H1 (cell line): ENCODE data around the gene NLRP1. TPM values are rescaled to one million over a fixed set of nuclear protein-coding genes. Genes with fewer than 3 reads are reported as not detected.

Experiments
- CTCF ChIA-PET: fragments of 300-600 bp; sonication (Branson Sonifier 250); formaldehyde crosslinking; loops from one replicate; lab custom pipeline; 2021; ENCODE audit not compliant: partially characterized antibody; lab: Charles Lee
- POLR2A ChIA-PET: fragments of 300-600 bp; sonication (Branson Sonifier 250); formaldehyde crosslinking; loops from one replicate; lab custom pipeline; 2021; ENCODE audit warnings: inconsistent platforms; ENCODE audit not compliant: partially characterized antibody; lab: Charles Lee
- DNase-seq, 2 experiments: peaks; one replicate each; pipeline versions ENCODE4 v3.0.0 to v3.0.0-alpha.2; 2010 to 2022; ENCODE audit warnings: low spot score in 2 of 2, low read depth in 1 of 2, mixed read lengths in 1 of 2
- FAIRE-seq: peaks from 2 replicates; lab custom pipeline; 2011; peaks lifted over from hg19 to GRCh38; lab: Jason Lieb, UNC
- H2AFZ ChIP-seq: 2 replicates; pipeline ENCODE4 v1.8.1; 2012; ENCODE audit warnings: low read length, inconsistent platforms
- H2AK5ac ChIP-seq: 2 replicates; pipeline ENCODE4 v1.6.1; 2013; ENCODE audit warnings: low read depth, low read length
- H2BK120ac ChIP-seq: replicated peaks from 2 replicates; pipeline ENCODE3; 2013; ENCODE audit warnings: low read depth, low read length, inconsistent platforms
- H2BK12ac ChIP-seq: 2 replicates; pipeline ENCODE4 v1.6.1; 2013; ENCODE audit warnings: low read depth, low read length
- H2BK15ac ChIP-seq: 2 replicates; pipeline ENCODE4 v1.6.1; 2013; ENCODE audit warnings: low read length
- H2BK20ac ChIP-seq: 2 replicates; pipeline ENCODE4 v1.6.1; 2013; ENCODE audit warnings: low read length
- H2BK5ac ChIP-seq: 2 replicates; pipeline ENCODE4 v1.6.1; 2013; ENCODE audit warnings: low read depth, low read length
- H3K14ac ChIP-seq: 2 replicates; pipeline ENCODE4 v1.6.1; 2013; ENCODE audit warnings: inconsistent platforms; ENCODE audit not compliant: insufficient read length
- H3K18ac ChIP-seq: 2 replicates; pipeline ENCODE4 v1.6.1; 2013; ENCODE audit warnings: low read length; ENCODE audit errors: extremely low read depth
- H3K23ac ChIP-seq: 2 replicates; pipeline ENCODE4 v1.6.1; 2013; ENCODE audit warnings: inconsistent platforms; ENCODE audit not compliant: insufficient read length
- H3K23me2 ChIP-seq: 2 replicates; pipeline ENCODE4 v1.6.1; 2013; ENCODE audit warnings: low read depth, low read length
- H3K27ac ChIP-seq: 2 replicates; pipeline ENCODE4 v1.6.1; 2011; ENCODE audit warnings: low read depth, low read length, inconsistent platforms
- H3K27me3 ChIP-seq, 4 experiments: replicated peaks in 1 of 4; 1 replicate in 1 of 4; 2 replicates in 3 of 4; pipeline versions ENCODE4 v1.6.1 to v1.8.1; 2011 to 2013; ENCODE audit warnings: low read length in 3 of 4, mild to moderate bottlenecking in 3 of 4, inconsistent platforms in 2 of 4, mixed read lengths in 2 of 4, moderate library complexity in 1 of 4; ENCODE audit not compliant: control insufficient read depth in 3 of 4, insufficient read depth in 3 of 4; ENCODE audit errors: extremely low read depth in 1 of 4
- H3K36me3 ChIP-seq, 4 experiments: 2 replicates each; pipeline versions ENCODE4 v1.6.1 to v1.8.1; 2011 to 2013; ENCODE audit warnings: mild to moderate bottlenecking in 4 of 4, low read length in 3 of 4, moderate library complexity in 2 of 4, control low read depth in 1 of 4, inconsistent platforms in 1 of 4; ENCODE audit not compliant: insufficient read depth in 4 of 4, control insufficient read depth in 2 of 4
- H3K4ac ChIP-seq: replicated peaks from 2 replicates; pipeline ENCODE3; 2013; ENCODE audit warnings: low read length, low read depth, mixed read lengths, inconsistent platforms; ENCODE audit not compliant: insufficient read length
- H3K4me1 ChIP-seq, 4 experiments: replicated peaks in 1 of 4; 1 replicate in 1 of 4; 2 replicates in 3 of 4; pipeline versions ENCODE4 v1.6.1 to v1.8.1; 2011 to 2013; ENCODE audit warnings: low read length in 3 of 4, inconsistent platforms in 2 of 4, mixed read lengths in 1 of 4; ENCODE audit not compliant: insufficient read depth in 4 of 4, control insufficient read depth in 3 of 4
- H3K4me2 ChIP-seq, 2 experiments: 2 replicates each; pipeline versions ENCODE4 v1.6.1 to v1.8.1; 2011 to 2013; ENCODE audit warnings: low read depth in 2 of 2, low read length in 2 of 2, control low read depth in 1 of 2, inconsistent platforms in 1 of 2, mild to moderate bottlenecking in 1 of 2; ENCODE audit not compliant: insufficient read depth in 1 of 2
- H3K4me3 ChIP-seq, 4 experiments: fragments of 200-600, 300-600 bp in 1 of 4; sonication (generic), shearing (Covaris generic), sonication (Bioruptor Twin) in 1 of 4; 2 replicates each; pipeline versions ENCODE4 v1.5.1 to v1.8.1; 2011 to 2016; ENCODE audit warnings: low read length in 4 of 4, low read depth in 3 of 4, control low read depth in 2 of 4, inconsistent platforms in 2 of 4, mild to moderate bottlenecking in 2 of 4, mixed read lengths in 1 of 4, moderate library complexity in 1 of 4; ENCODE audit not compliant: insufficient read depth in 2 of 4; ENCODE audit errors: extremely low read depth in 1 of 4
- H3K56ac ChIP-seq: replicated peaks from 2 replicates; pipeline ENCODE3; 2013; ENCODE audit warnings: low read depth, mild to moderate bottlenecking, mixed read lengths, low read length, inconsistent platforms; ENCODE audit not compliant: insufficient read length
- H3K79me1 ChIP-seq: 2 replicates; pipeline ENCODE4 v1.6.1; 2013; ENCODE audit warnings: low read depth, low read length, control low read depth
- H3K79me2 ChIP-seq, 2 experiments: 2 replicates each; pipeline versions ENCODE4 v1.6.1 to v1.8.1; 2012 to 2013; ENCODE audit warnings: low read length in 2 of 2, mild to moderate bottlenecking in 2 of 2, inconsistent platforms in 1 of 2; ENCODE audit not compliant: insufficient read depth in 2 of 2, control insufficient read depth in 1 of 2
- H3K9ac ChIP-seq, 4 experiments: replicated peaks in 1 of 4; 1 replicate in 1 of 4; 2 replicates in 3 of 4; pipeline versions ENCODE4 v1.6.1 to v1.8.1; 2011 to 2013; ENCODE audit warnings: low read depth in 3 of 4, low read length in 3 of 4, control low read depth in 2 of 4, mild to moderate bottlenecking in 2 of 4, moderate library complexity in 2 of 4, inconsistent platforms in 1 of 4; ENCODE audit errors: extremely low read depth in 1 of 4
- H3K9me3 ChIP-seq, 2 experiments: 2 replicates each; pipeline versions ENCODE4 v1.6.1 to v1.8.1; 2012 to 2013; ENCODE audit warnings: mild to moderate bottlenecking in 2 of 2, moderate library complexity in 2 of 2, control low read depth in 1 of 2, inconsistent platforms in 1 of 2, low read depth in 1 of 2, low read length in 1 of 2, mixed read lengths in 1 of 2; ENCODE audit not compliant: insufficient read depth in 2 of 2
- H4K20me1 ChIP-seq, 2 experiments: replicated peaks in 1 of 2; 2 replicates each; pipeline versions ENCODE3 to v1.8.1; 2011 to 2013; ENCODE audit warnings: inconsistent platforms in 2 of 2, low read length in 2 of 2, mild to moderate bottlenecking in 1 of 2; ENCODE audit not compliant: insufficient read depth in 2 of 2, control insufficient read depth in 1 of 2
- H4K5ac ChIP-seq: 2 replicates; pipeline ENCODE4 v1.6.1; 2013; ENCODE audit warnings: low read length, low read depth, mixed read lengths, inconsistent platforms; ENCODE audit not compliant: insufficient read length
- H4K8ac ChIP-seq: 2 replicates; pipeline ENCODE4 v1.8.0; 2013; ENCODE audit warnings: mild to moderate bottlenecking, moderate library complexity, low read length, inconsistent platforms; ENCODE audit not compliant: insufficient read depth; ENCODE audit errors: extremely low read depth
- H4K91ac ChIP-seq: replicated peaks from 2 replicates; pipeline ENCODE3; 2013; ENCODE audit warnings: low read length, mixed read lengths, inconsistent platforms; ENCODE audit not compliant: insufficient read length
- BCL11A ChIP-seq, 2 experiments: IDR thresholded peaks; one replicate each; pipeline ENCODE4 v1.6.1; 2011; ENCODE audit warnings: low read depth in 2 of 2, low read length in 2 of 2, mild to moderate bottlenecking in 2 of 2
- CBX5 ChIP-seq: fragments of 300-800, 300-1000 bp; sonication (generic); IDR thresholded peaks from 2 replicates; pipeline ENCODE4 v1.7.1; 2016; ENCODE audit warnings: antibody characterized with exemption, low read length, low read depth
- CREB1 ChIP-seq: IDR thresholded peaks from 2 replicates; pipeline ENCODE4 v1.6.1; 2012; ENCODE audit warnings: inconsistent platforms
- GABPA ChIP-seq: IDR thresholded peaks from 2 replicates; pipeline ENCODE4 v1.6.1; 2011; ENCODE audit warnings: mild to moderate bottlenecking, low read length, moderate library complexity, borderline replicate concordance; ENCODE audit not compliant: insufficient read depth
- JUND ChIP-seq: IDR thresholded peaks from 2 replicates; pipeline ENCODE4 v1.6.1; 2011; ENCODE audit warnings: mild to moderate bottlenecking, improper control_type of control experiment, low read length
- MAFK ChIP-seq: IDR thresholded peaks from 2 replicates; pipeline ENCODE4 v1.6.1; 2012; ENCODE audit warnings: low read depth, mild to moderate bottlenecking, improper control_type of control experiment, low read length
- POLR2AphosphoS5 ChIP-seq: IDR thresholded peaks from 2 replicates; pipeline ENCODE4 v1.6.1; 2011; ENCODE audit warnings: low read depth, low read length
- RBBP5 ChIP-seq: IDR thresholded peaks from 2 replicates; pipeline ENCODE4 v1.7.1; 2012; ENCODE audit warnings: low read depth, mild to moderate bottlenecking, inconsistent platforms, low read length, moderate library complexity, borderline replicate concordance
- RXRA ChIP-seq: IDR thresholded peaks from 2 replicates; pipeline ENCODE4 v1.6.1; 2011; ENCODE audit warnings: low read depth, mild to moderate bottlenecking, low read length, moderate library complexity; ENCODE audit not compliant: insufficient read depth
- TAF1 ChIP-seq: IDR thresholded peaks from 2 replicates; pipeline ENCODE4 v1.6.1; 2011; ENCODE audit warnings: mild to moderate bottlenecking, low read depth, low read length
- TBP ChIP-seq: IDR thresholded peaks from 2 replicates; pipeline ENCODE4 v1.6.1; 2011; ENCODE audit warnings: low read depth, low read length, improper control_type of control experiment
- TEAD4 ChIP-seq: IDR thresholded peaks from 2 replicates; pipeline ENCODE4 v1.6.1; 2012; ENCODE audit warnings: low read depth, low read length, inconsistent platforms, mixed read lengths
- USF2 ChIP-seq: IDR thresholded peaks from 2 replicates; pipeline ENCODE4 v1.6.1; 2011; ENCODE audit warnings: low read length, improper control_type of control experiment
- ZNF274 ChIP-seq: IDR thresholded peaks from 2 replicates; pipeline ENCODE4 v1.7.0; 2012; ENCODE audit warnings: low read length, borderline replicate concordance; ENCODE audit errors: extremely low read depth
- WGBS, 2 experiments: shearing (Covaris generic) in 1 of 2; methylation state at CpG; one replicate each; pipeline versions ENCODE4 v1.1.6 to v1.1.7; 2013 to 2015; ENCODE audit warnings: low lambda C conversion rate in 2 of 2, mixed read lengths in 2 of 2, inconsistent platforms in 1 of 2, low coverage in 1 of 2, missing lambda C conversion rate in 1 of 2; ENCODE audit not compliant: insufficient replicate concordance in 2 of 2, insufficient coverage in 1 of 2, insufficient read length in 1 of 2; ENCODE audit errors: extremely low coverage in 1 of 2, missing lambda C conversion rate in 1 of 2; 5-methylcytosine and 5-hydroxymethylcytosine counted together
- polyA plus RNA-seq, 7 experiments: library from polyadenylated mRNA; depleted of rRNA in 3 of 7; stranded (reverse) in 5 of 7; unstranded in 2 of 7; fragments of >200 nt in 5 of 7; fragments of 200-250 nt in 2 of 7; gene quantifications; 1 replicate in 5 of 7; 2 replicates in 1 of 7; 4 replicates in 1 of 7; pipeline versions ENCODE4 v1.2.1 to v1.2.3, GENCODE V29; 2011 to 2013; ENCODE audit warnings: missing spikeins in 2 of 7, mixed read lengths in 2 of 7
- total RNA-seq: library from RNA; stranded (reverse); fragmentation: NEBNext Ultra II Directional; extraction: Animal tissue kit (Norgen Biotek cat#: 25700); gene quantifications from 2 replicates; pipeline ENCODE4 v1.2.1, GENCODE V29; 2021

The NLRP1 gene
- total and polyA plus RNA-seq, 2 of the 8 experiments (the other 6 are each of a cell fraction or from before 2014, with no cell fraction given): 8.6 to 10.4 TPM

DNA sequence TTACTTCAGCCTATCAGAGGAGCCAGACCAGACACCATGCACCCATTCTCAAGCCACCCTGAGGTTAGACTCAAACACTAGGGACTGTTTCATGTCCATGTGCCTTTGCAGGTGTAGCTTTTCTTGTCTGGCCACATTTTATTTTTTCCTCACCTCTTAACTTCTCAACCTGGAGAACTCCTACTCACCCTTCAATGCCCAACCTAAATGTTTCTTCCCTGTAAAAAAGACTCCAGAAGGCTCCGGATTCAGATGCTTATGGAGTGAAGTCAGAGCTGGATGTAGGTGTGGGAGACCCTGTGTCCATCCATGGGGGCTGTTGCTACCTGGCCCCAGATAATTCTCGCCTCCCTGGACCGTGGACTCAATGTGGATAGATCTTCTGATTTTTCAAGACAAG lies 44.0 kb upstream of the NLRP1 start:
- no peak overlapping the region for H3K23ac ChIP-seq
- WGBS, 2 experiments: 88% methylated on average over 3 of the region's 3 CpGs; no CpG with 5 or more reads in 1 of the 2 experiments
- no peak overlapping the region for H3K56ac ChIP-seq
- no peak overlapping the region for H2BK15ac ChIP-seq
- H3K79me2 ChIP-seq: no peaks in the 10 kb centered on the region
- H2AK5ac ChIP-seq: no peak overlapping the region
- no peak overlapping the region for H3K27ac ChIP-seq
- no peaks in the 10 kb centered on the region for H3K23me2 ChIP-seq
- no peak overlapping the region for H4K8ac ChIP-seq
- FAIRE-seq (no peak), DNase-seq (no peak)
- no peak overlapping the region for H3K18ac ChIP-seq
- no peaks in the 10 kb centered on the region for H3K4me1 ChIP-seq
- no peak overlapping the region for H2BK5ac ChIP-seq
- no peaks in the 10 kb centered on the region for H3K79me1 ChIP-seq
- no peak overlapping the region for H3K4ac ChIP-seq
- H3K4me2 ChIP-seq: no peak overlapping the region
- H4K20me1 ChIP-seq: no peaks in the 10 kb centered on the region
- CTCF ChIA-PET: interaction anchor here (0.6 to 1.7 kb wide), 6 partner anchors 10 to 1311 kb away, joined by 3 to 7 read pairs (median 4); no protein-coding TSS in a partner anchor
- no peak overlapping the region for H2BK120ac ChIP-seq
- H2BK12ac ChIP-seq: no peak overlapping the region
- H3K9me3 ChIP-seq: no peaks in the 10 kb centered on the region
- no peak overlapping the region for H4K5ac ChIP-seq
- H3K27me3 ChIP-seq: no peaks in the 10 kb centered on the region
- H3K9ac ChIP-seq: no peak overlapping the region
- POLR2A ChIA-PET: no interaction called here
- no peak overlapping the region for H3K14ac ChIP-seq
- H4K91ac ChIP-seq: no peak overlapping the region
- no peak overlapping the region for H2BK20ac ChIP-seq
- H3K4me3 ChIP-seq: no peak overlapping the region
- no peaks in the 10 kb centered on the region for H3K36me3 ChIP-seq
- TF ChIP-seq RBBP5 (no peak), CREB1 (no peak), RXRA (no peak), POLR2AphosphoS5 (no peak), ZNF274 (no peak), TEAD4 (no peak), GABPA (no peak), TBP (no peak), MAFK (no peak), USF2 (no peak), TAF1 (no peak), BCL11A (IDR thresholded peaks at IDR 0.05; ENCODE audit: low read depth in 2 of 2, low read length in 2 of 2) (no peak), CBX5 (no peak), JUND (no peak)
- TF ChIP-seq, all 59 proteins: peak for 0
- H2AFZ ChIP-seq: no peak overlapping the region
